Activated CD8-positive, alpha-beta T cell treated with anti-CD3 and anti-CD28 coated beads for 36 hours (primary cell): ENCODE data around the gene LYZL4. TPM values are rescaled to one million over a fixed set of nuclear protein-coding genes. Genes with fewer than 3 reads are reported as not detected.

Experiments used
- ATAC-seq: fragments of 200-7000 bp; cut with Tn5 transposase; one replicate; pipeline ENCODE4 v1.10.0; 2021; ENCODE audit warnings: mild to moderate bottlenecking, moderate library complexity
- CTCF ChIA-PET: fragments of 350-600 bp; sonication (Branson Sonifier 250); formaldehyde crosslinking; loops from one replicate; lab custom pipeline; 2021; ENCODE audit warnings: antibody characterized with exemption; lab: Charles Lee
- POLR2A ChIA-PET: fragments of 350-600 bp; sonication (Branson Sonifier 250); formaldehyde crosslinking; loops from one replicate; lab custom pipeline; 2021; ENCODE audit warnings: antibody characterized with exemption; lab: Charles Lee
- DNase-seq: peaks from one replicate; pipeline ENCODE4 v3.0.0-alpha.2; 2020
- H3K27ac Mint-ChIP-seq: one replicate; pipeline ENCODE4 v1.8.0; 2021; ENCODE audit warnings: mild to moderate bottlenecking, mixed read lengths
- H3K27me3 Mint-ChIP-seq: one replicate; pipeline ENCODE4 v1.8.0; 2021; ENCODE audit warnings: mixed read lengths
- H3K36me3 Mint-ChIP-seq: one replicate; pipeline ENCODE4 v1.8.0; 2021; ENCODE audit warnings: low read depth, mixed read lengths
- H3K4me1 Mint-ChIP-seq: one replicate; pipeline ENCODE4 v1.8.0; 2021; ENCODE audit warnings: low read depth, mixed read lengths
- H3K4me3 Mint-ChIP-seq: one replicate; pipeline ENCODE4 v1.8.0; 2021; ENCODE audit warnings: mild to moderate bottlenecking, moderate library complexity, mixed read lengths
- H3K9me3 Mint-ChIP-seq: one replicate; pipeline ENCODE4 v1.8.0; 2021; ENCODE audit warnings: mixed read lengths
- CTCF ChIP-seq: fragments of 200-600 bp; IDR thresholded peaks from one replicate; pipeline ENCODE4 v1.8.0; 2022; ENCODE audit warnings: antibody characterized with exemption, mild to moderate bottlenecking
- intact Hi-C: fragments of 100-400 bp; cut with micrococcal nuclease; formaldehyde crosslinking; loops from one replicate; pipeline ENCODE4 v1.10.0; 2022
- total RNA-seq, 2 experiments: library from RNA; stranded (reverse); gene quantifications; one replicate each; pipeline ENCODE4 v1.2.3, GENCODE V29; 2021

LYZL4 gene
- total RNA-seq, 2 experiments from 2014 or later = not detected

- intact Hi-C loops = no loop called here
- CTCF ChIA-PET = no interaction called here
Measured at GRCh38 chr3:42351207-42351606, 59.2 kb downstream of the LYZL4 start.

GRCh38 chr3:42349765-42350594 is 60.4 kb downstream of the LYZL4 start:
- H3K4me3 Mint-ChIP-seq = no peak overlapping the region
- DNase-seq (no peak), ATAC-seq (no peak)
- no peaks in the 10 kb centered on the region for H3K36me3 Mint-ChIP-seq
- CTCF ChIA-PET = no interaction called here
- POLR2A ChIA-PET = no interaction called here
- H3K27ac Mint-ChIP-seq = no peak overlapping the region
- no peak for TF ChIP-seq CTCF
- peaks cover 6% of the 10 kb centered on the region for H3K27me3 Mint-ChIP-seq
- H3K9me3 Mint-ChIP-seq = no peaks in the 10 kb centered on the region
- intact Hi-C loops = no loop called here
- no peaks in the 10 kb centered on the region for H3K4me1 Mint-ChIP-seq

More at GRCh38 chr3:42351207-42351606, 59.2 kb downstream of the LYZL4 start:
- Mint-ChIP-seq H3K27me3 (peaks cover 6% of the 10 kb centered on the region), H3K4me3 (no peak overlapping the region), H3K4me1 (no peaks in the 10 kb centered on the region), H3K27ac (no peak overlapping the region), H3K9me3 (no peaks in the 10 kb centered on the region), H3K36me3 (no peaks in the 10 kb centered on the region)
- TF ChIP-seq CTCF = no peak
- ATAC-seq = no peak
- POLR2A ChIA-PET = no interaction called here
- no peak for DNase-seq

- DNase-seq (no peak), ATAC-seq (no peak)
- Mint-ChIP-seq H3K27me3 (peaks cover 8% of the 10 kb centered on the region), H3K4me1 (no peaks in the 10 kb centered on the region), H3K36me3 (no peaks in the 10 kb centered on the region), H3K9me3 (no peaks in the 10 kb centered on the region), H3K27ac (no peak overlapping the region), H3K4me3 (no peak overlapping the region)
- ChIA-PET POLR2A (no interaction called here), CTCF (no interaction called here)
- no peak for TF ChIP-seq CTCF
- intact Hi-C loops = no loop called here
Measured at GRCh38 chr3:42347928-42348327, 62.5 kb downstream of the LYZL4 start.

Other genes with a start within 250 kb of the LYZL4 start
- not detected for gene CCK, start 144.4 kb downstream of the LYZL4 start, total RNA-seq
- 1 to 10 TPM; 8.5 to 9.0 TPM for gene VIPR1, start 92.0 kb upstream of the LYZL4 start, total RNA-seq
- gene SEC22C, start 171.4 kb upstream of the LYZL4 start, total RNA-seq = 10 to 100 TPM; 35.0 to 35.7 TPM
- 10 to 100 TPM; 56.9 to 59.6 TPM for gene SS18L2, start 180.2 kb upstream of the LYZL4 start, total RNA-seq
- 10 to 100 TPM; 63.4 to 65.9 TPM for gene NKTR, start 190.1 kb upstream of the LYZL4 start, total RNA-seq
- gene ZBTB47, start 243.1 kb upstream of the LYZL4 start, total RNA-seq = under 1 TPM; 0.43 to 0.45 TPM